DOHH2 (cell line): ENCODE data around the gene HIVEP1.

Experiments
- CTCF ChIP-seq: fragments of 200-600 bp; sonication (generic); IDR thresholded peaks from one replicate; pipeline ENCODE4 v1.5.1; 2014; ENCODE audit warnings: antibody characterized with exemption, mild to moderate bottlenecking, low read depth, low read length; ENCODE audit not compliant: poor library complexity, severe bottlenecking
- EZH2phosphoT487 ChIP-seq: fragments of 200-600 bp; sonication (generic); IDR thresholded peaks from 2 replicates; pipeline ENCODE4 v1.6.1; 2017; ENCODE audit warnings: borderline replicate concordance, mild to moderate bottlenecking, antibody characterized with exemption, low read length, moderate library complexity, mixed read lengths

- no peak for TF ChIP-seq CTCF
- TF ChIP-seq EZH2phosphoT487 = no peak
These were observed 34.9 kb upstream of the HIVEP1 start for GRCh38 chr6:11977193-11977592.
